ENCODE results near the gene NCAPH2.
A peak's percentile ranks its signal among the peaks of the same experiment; 100 is the strongest.

The NCAPH2 gene

GRCh38 chr22:50550395-50550794 is 42.4 kb downstream of the NCAPH2 start:
- no peak for DNase-seq

GRCh38 chr22:50551160-50551752 is 43.2 kb downstream of the NCAPH2 start:
- no peak for DNase-seq

- no peak for DNase-seq
These were observed 45.3 kb downstream of the NCAPH2 start for GRCh38 chr22:50553310-50553709.

GRCh38 chr22:50556703-50557102 is 48.7 kb downstream of the NCAPH2 start:
- DNase-seq = no peak

GRCh38 chr22:50560034-50560433 is 52.0 kb downstream of the NCAPH2 start:
- DNase-seq = no peak

- DNase-seq = no peak
These were observed 53.7 kb downstream of the NCAPH2 start for GRCh38 chr22:50561401-50562358.

GRCh38 chr22:50562523-50563412 is 54.7 kb downstream of the NCAPH2 start, which contains the start of gene SYCE3:
Gene SYCE3, minus strand, starts transcription at chr22:50562919. Its CDS starts 6,514 bp downstream, at chr22:50556405.
- peak; percentile 97 for DNase-seq

GRCh38 chr22:50563413-50564160 is 55.6 kb downstream of the NCAPH2 start:
- peak; percentile 55 for DNase-seq

GRCh38 chr22:50564289-50564688 is 56.3 kb downstream of the NCAPH2 start:
- no peak for DNase-seq

GRCh38 chr22:50567721-50568252 is 59.8 kb downstream of the NCAPH2 start:
- DNase-seq = no peak

GRCh38 chr22:50568626-50569025 is 60.6 kb downstream of the NCAPH2 start:
- DNase-seq = no peak

- DNase-seq = no peak
These were observed 61.0 kb downstream of the NCAPH2 start for GRCh38 chr22:50569041-50569459.

- DNase-seq = no peak
These were observed 62.0 kb downstream of the NCAPH2 start for GRCh38 chr22:50569896-50570535.

- no peak for DNase-seq
These were observed 62.8 kb downstream of the NCAPH2 start for GRCh38 chr22:50570861-50571260.

- DNase-seq = no peak
These were observed 63.5 kb downstream of the NCAPH2 start for GRCh38 chr22:50571264-50572175.

- DNase-seq = no peak
These were observed 64.9 kb downstream of the NCAPH2 start for GRCh38 chr22:50572965-50573364.

GRCh38 chr22:50573491-50574382 is 65.7 kb downstream of the NCAPH2 start:
- DNase-seq = no peak

- no peak for DNase-seq
These were observed 66.3 kb downstream of the NCAPH2 start for GRCh38 chr22:50574383-50574755.

All from midbrain (tissue), 1 donor.